ENCODE measurements around the gene HDHD5.

The HDHD5 gene

DNA sequence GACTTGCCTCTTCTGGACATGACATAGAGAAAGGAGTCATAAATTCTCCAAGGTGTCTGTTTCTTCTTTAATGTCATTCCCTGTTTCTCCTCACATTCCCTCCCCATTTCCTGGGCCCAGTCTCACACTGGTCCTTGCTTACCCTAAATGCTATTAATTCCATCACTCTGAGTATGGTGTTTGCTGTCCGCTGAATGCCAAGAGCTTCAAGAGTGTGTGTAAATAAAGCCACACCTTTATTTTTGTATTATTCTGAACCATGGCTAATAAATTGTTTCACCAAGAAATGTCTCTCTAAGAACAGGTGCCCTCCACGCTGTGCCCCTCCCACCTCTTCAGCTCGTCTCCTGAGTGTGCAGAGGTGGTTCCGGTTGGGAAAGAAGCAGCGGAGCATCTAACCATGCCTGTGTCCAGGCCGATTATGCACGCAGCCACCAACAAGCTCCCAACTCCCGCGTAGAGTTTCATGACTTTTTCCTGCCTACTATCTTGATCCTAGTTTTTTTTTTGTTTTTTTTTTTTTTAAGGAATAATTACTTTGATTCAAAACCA, 46.5 kb downstream of the HDHD5 start:
- no peak for TF ChIP-seq CREB1 (IDR thresholded peaks at IDR 0.05; ENCODE audit: low read depth)
- no peak for TF ChIP-seq RAD21 (IDR thresholded peaks at IDR 0.05; ENCODE audit: low read depth)
- TF ChIP-seq, protein P1, sequence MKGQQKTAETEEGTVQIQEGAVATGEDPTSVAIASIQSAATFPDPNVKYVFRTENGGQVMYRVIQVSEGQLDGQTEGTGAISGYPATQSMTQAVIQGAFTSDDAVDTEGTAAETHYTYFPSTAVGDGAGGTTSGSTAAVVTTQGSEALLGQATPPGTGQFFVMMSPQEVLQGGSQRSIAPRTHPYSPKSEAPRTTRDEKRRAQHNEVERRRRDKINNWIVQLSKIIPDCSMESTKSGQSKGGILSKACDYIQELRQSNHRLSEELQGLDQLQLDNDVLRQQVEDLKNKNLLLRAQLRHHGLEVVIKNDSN (IDR thresholded peaks at IDR 0.05): no peak
- TF ChIP-seq YY1 (IDR thresholded peaks at IDR 0.05; ENCODE audit: low read depth): no peak
- TF ChIP-seq NFIC (IDR thresholded peaks at IDR 0.05): no peak
- TF ChIP-seq, protein P2, sequence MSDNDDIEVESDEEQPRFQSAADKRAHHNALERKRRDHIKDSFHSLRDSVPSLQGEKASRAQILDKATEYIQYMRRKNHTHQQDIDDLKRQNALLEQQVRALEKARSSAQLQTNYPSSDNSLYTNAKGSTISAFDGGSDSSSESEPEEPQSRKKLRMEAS (IDR thresholded peaks at IDR 0.05): no peak
- TF ChIP-seq FOXM1 (IDR thresholded peaks at IDR 0.05; ENCODE audit: borderline replicate concordance, low read depth): no peak
- TF ChIP-seq TEAD4 (IDR thresholded peaks at IDR 0.05): no peak
- no peak for TF ChIP-seq CEBPB (IDR thresholded peaks at IDR 0.05)
- no peak for TF ChIP-seq EGR1 (IDR thresholded peaks at IDR 0.05)
- TF ChIP-seq ZBTB7A (IDR thresholded peaks at IDR 0.05; ENCODE audit: low read depth): no peak

DNA sequence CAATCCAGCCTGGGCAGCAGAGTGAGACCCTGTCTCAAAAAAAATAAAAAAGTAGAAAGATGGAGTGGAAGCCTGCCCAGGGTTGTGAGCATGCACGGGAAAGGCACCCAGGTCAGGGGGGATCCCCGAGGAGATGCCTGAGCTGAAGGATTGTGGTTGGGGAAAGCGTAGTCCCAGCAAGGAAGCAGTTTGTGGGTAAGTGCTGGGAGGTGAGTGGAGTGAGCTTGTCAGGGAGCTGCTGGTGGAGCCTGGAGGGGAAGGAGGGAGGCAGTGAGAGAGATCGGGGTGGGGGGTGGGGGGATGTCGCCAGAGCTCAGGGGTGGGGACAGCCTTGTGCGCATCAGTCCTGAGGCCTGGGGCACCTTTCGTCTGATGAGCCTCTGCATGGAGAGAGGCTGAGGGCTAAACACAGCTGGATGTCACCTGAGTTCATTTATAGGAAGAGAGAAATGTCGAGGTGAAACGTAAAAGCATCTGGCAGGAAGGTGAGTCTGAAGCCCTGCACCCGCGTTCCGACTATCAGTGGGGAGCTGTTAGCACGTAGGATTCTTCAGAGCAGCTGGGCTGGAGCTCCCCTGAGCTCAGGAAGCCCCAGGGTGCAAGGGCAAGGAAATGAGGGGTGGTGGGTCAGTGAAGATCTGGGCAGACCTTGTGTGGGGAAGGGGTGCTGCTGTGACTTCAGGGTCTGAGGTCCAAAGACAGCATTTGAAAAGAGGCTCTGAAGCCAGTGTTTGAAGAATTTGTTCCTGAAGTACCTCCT, 48.1 kb downstream of the HDHD5 start:
- TF ChIP-seq TEAD4 (IDR thresholded peaks at IDR 0.05) (no peak), ZBTB7A (IDR thresholded peaks at IDR 0.05; ENCODE audit: low read depth) (no peak), FOXM1 (IDR thresholded peaks at IDR 0.05; ENCODE audit: borderline replicate concordance, low read depth) (no peak), EP300 (IDR thresholded peaks at IDR 0.05; ENCODE audit: borderline replicate concordance) (no peak), EGR1 (IDR thresholded peaks at IDR 0.05) (no peak), TCF12 (IDR thresholded peaks at IDR 0.05; ENCODE audit: low read depth) (no peak), CEBPB (IDR thresholded peaks at IDR 0.05) (no peak), RAD21 (IDR thresholded peaks at IDR 0.05; ENCODE audit: low read depth) (no peak), YY1 (IDR thresholded peaks at IDR 0.05; ENCODE audit: low read depth) (no peak), CREB1 (IDR thresholded peaks at IDR 0.05; ENCODE audit: low read depth) (no peak)
- TF ChIP-seq, protein P2 (IDR thresholded peaks at IDR 0.05): no peak
- TF ChIP-seq, protein P1 (IDR thresholded peaks at IDR 0.05): no peak
- TF ChIP-seq, protein P3, sequence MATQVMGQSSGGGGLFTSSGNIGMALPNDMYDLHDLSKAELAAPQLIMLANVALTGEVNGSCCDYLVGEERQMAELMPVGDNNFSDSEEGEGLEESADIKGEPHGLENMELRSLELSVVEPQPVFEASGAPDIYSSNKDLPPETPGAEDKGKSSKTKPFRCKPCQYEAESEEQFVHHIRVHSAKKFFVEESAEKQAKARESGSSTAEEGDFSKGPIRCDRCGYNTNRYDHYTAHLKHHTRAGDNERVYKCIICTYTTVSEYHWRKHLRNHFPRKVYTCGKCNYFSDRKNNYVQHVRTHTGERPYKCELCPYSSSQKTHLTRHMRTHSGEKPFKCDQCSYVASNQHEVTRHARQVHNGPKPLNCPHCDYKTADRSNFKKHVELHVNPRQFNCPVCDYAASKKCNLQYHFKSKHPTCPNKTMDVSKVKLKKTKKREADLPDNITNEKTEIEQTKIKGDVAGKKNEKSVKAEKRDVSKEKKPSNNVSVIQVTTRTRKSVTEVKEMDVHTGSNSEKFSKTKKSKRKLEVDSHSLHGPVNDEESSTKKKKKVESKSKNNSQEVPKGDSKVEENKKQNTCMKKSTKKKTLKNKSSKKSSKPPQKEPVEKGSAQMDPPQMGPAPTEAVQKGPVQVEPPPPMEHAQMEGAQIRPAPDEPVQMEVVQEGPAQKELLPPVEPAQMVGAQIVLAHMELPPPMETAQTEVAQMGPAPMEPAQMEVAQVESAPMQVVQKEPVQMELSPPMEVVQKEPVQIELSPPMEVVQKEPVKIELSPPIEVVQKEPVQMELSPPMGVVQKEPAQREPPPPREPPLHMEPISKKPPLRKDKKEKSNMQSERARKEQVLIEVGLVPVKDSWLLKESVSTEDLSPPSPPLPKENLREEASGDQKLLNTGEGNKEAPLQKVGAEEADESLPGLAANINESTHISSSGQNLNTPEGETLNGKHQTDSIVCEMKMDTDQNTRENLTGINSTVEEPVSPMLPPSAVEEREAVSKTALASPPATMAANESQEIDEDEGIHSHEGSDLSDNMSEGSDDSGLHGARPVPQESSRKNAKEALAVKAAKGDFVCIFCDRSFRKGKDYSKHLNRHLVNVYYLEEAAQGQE (IDR thresholded peaks at IDR 0.05; ENCODE audit: low read depth): no peak

DNA sequence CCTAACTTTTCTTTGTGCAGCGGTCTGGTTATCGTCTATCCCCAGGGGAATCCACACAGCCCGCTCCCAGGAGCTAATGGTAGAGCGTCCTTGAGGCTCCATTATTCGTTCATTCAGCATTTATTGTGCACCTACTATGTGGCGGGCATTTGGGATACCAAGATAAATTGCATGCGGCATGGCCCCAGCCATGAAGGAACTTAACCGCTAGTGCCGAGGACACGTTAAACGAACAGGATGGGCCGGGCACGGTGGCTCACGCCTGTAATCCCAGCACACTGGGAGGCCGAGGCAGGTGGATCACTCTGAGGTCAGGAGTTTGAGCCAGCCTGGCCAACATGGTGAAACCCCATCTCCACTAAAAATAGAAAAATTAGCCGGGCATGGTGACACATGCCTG, 49.1 kb downstream of the HDHD5 start:
- TF ChIP-seq TAF1 (IDR thresholded peaks at IDR 0.05; ENCODE audit: low read depth) (no peak), NFIC (IDR thresholded peaks at IDR 0.05) (no peak), CEBPB (IDR thresholded peaks at IDR 0.05) (no peak), TCF12 (IDR thresholded peaks at IDR 0.05; ENCODE audit: low read depth) (no peak), EP300 (IDR thresholded peaks at IDR 0.05; ENCODE audit: borderline replicate concordance) (no peak), YY1 (IDR thresholded peaks at IDR 0.05; ENCODE audit: low read depth) (no peak), EGR1 (IDR thresholded peaks at IDR 0.05) (no peak), ZBTB7A (IDR thresholded peaks at IDR 0.05; ENCODE audit: low read depth) (no peak), TEAD4 (IDR thresholded peaks at IDR 0.05) (no peak), FOXM1 (IDR thresholded peaks at IDR 0.05; ENCODE audit: borderline replicate concordance, low read depth) (no peak), RAD21 (IDR thresholded peaks at IDR 0.05; ENCODE audit: low read depth) (no peak), CREB1 (IDR thresholded peaks at IDR 0.05; ENCODE audit: low read depth) (no peak)
- TF ChIP-seq, protein P1 (IDR thresholded peaks at IDR 0.05): no peak
- TF ChIP-seq, protein P3 (IDR thresholded peaks at IDR 0.05; ENCODE audit: low read depth): no peak
- TF ChIP-seq, protein P2 (IDR thresholded peaks at IDR 0.05): no peak

DNA sequence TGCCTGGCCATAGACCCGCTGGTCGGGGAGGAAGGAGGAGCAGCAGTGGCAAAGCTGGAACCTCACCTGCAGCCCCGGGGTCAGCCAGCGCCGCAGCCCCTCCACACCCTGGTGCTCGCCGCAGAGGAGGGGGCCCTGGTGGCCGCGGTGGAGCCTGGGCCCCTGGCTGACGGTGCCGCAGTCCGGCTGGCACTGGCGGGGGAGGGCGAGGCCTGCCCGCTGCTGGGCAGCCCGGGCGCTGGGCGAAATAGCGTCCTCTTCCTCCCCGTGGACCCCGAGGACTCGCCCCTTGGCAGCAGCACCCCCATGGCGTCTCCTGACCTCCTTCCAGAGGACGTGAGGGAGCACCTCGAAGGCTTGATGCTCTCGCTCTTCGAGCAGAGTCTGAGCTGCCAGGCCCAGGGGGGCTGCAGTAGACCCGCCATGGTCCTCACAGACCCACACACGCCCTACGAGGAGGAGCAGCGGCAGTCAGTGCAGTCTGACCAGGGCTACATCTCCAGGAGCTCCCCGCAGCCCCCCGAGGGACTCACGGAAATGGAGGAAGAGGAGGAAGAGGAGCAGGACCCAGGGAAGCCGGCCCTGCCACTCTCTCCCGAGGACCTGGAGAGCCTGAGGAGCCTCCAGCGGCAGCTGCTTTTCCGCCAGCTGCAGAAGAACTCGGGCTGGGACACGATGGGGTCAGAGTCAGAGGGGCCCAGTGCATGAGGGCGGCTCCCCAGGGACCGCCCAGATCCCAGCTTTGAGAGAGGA, 49.8 kb downstream of the HDHD5 start:
- TF ChIP-seq FOXM1 (IDR thresholded peaks at IDR 0.05; ENCODE audit: borderline replicate concordance, low read depth) (no peak), CREB1 (IDR thresholded peaks at IDR 0.05; ENCODE audit: low read depth) (no peak), TCF12 (IDR thresholded peaks at IDR 0.05; ENCODE audit: low read depth) (no peak), YY1 (IDR thresholded peaks at IDR 0.05; ENCODE audit: low read depth) (no peak), CEBPB (IDR thresholded peaks at IDR 0.05) (no peak), TEAD4 (IDR thresholded peaks at IDR 0.05) (no peak), TAF1 (IDR thresholded peaks at IDR 0.05; ENCODE audit: low read depth) (no peak), EGR1 (IDR thresholded peaks at IDR 0.05) (no peak), NFIC (IDR thresholded peaks at IDR 0.05) (no peak)
- TF ChIP-seq, protein P2 (IDR thresholded peaks at IDR 0.05): no peak
- TF ChIP-seq, protein P1 (IDR thresholded peaks at IDR 0.05): no peak

Data from Ishikawa (cell line).